SK-N-MC (cell line): ENCODE measurements around the gene C1orf122.

ENCODE experiments used
- DNase-seq: peaks from one replicate; pipeline ENCODE4 v3.0.0-alpha.2; 2011; ENCODE audit warnings: low read depth, low spot score
- H3K27ac ChIP-seq: fragments of 200-600 bp; sonication (generic); 2 replicates; pipeline ENCODE4 v1.5.1; 2016; ENCODE audit warnings: mixed run types
- H3K36me3 ChIP-seq: fragments of 200-600 bp; sonication (generic); 2 replicates; pipeline ENCODE4 v1.6.1; 2017; ENCODE audit warnings: antibody characterized with exemption, low read length, mixed read lengths; ENCODE audit not compliant: insufficient read depth
- H3K4me3 ChIP-seq: fragments of 200-600 bp; sonication (generic); 2 replicates; pipeline ENCODE4 v1.5.1; 2016
- H3K9ac ChIP-seq: fragments of 200-600 bp; sonication (generic); 2 replicates; pipeline ENCODE4 v1.8.0; 2017; ENCODE audit warnings: mixed run types, mixed read lengths; ENCODE audit not compliant: insufficient read length
- H3K9me3 ChIP-seq: fragments of 200-600 bp; sonication (generic); 2 replicates; pipeline ENCODE4 v1.6.1; 2017; ENCODE audit warnings: low read depth, mild to moderate bottlenecking, antibody characterized with exemption, low read length, moderate library complexity, mixed read lengths
- EZH2 ChIP-seq: fragments of 200-600 bp; sonication (generic); IDR thresholded peaks from one replicate; pipeline ENCODE4 v1.6.1; 2017; ENCODE audit warnings: antibody characterized with exemption
- FOXP2 ChIP-seq: optimal IDR thresholded peaks from 2 replicates; pipeline ENCODE3; 2011; ENCODE audit warnings: mild to moderate bottlenecking, moderate library complexity; ENCODE audit not compliant: insufficient read depth; ENCODE audit errors: extremely low read length, control extremely low read depth
- POLR2AphosphoS5 ChIP-seq: IDR thresholded peaks from 2 replicates; pipeline ENCODE4 v1.6.1; 2012; ENCODE audit warnings: mild to moderate bottlenecking, low read depth, low read length, borderline replicate concordance

Gene C1orf122

DNA sequence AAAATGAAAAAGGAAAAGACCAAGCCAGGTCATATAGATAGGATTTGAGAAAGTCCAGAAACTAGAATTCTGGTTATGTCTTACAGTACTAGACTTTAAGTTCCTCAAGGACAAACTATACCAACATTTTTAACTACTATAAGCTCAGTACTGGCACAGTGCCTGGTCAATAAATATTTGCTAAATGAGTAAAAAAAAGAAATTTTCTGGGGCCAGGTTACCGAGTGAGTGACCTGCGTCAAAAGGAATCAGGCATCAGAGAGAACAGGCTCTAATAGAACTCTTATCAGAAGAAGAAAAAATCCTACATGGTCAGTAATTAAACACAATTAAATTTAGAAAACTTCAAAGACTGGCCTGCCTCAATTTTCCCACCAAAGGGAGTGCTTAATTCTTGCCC lies 24.2 kb downstream of the C1orf122 start:
- Histone ChIP-seq H3K9ac (no peak overlapping the region), H3K9me3 (no peaks in the 10 kb centered on the region), H3K4me3 (no peak overlapping the region), H3K27ac (no peak overlapping the region), H3K36me3 (peaks cover 49% of the 10 kb centered on the region)
- TF ChIP-seq FOXP2 (no peak), EZH2 (no peak), POLR2AphosphoS5 (no peak)
- DNase-seq: no peak

DNA sequence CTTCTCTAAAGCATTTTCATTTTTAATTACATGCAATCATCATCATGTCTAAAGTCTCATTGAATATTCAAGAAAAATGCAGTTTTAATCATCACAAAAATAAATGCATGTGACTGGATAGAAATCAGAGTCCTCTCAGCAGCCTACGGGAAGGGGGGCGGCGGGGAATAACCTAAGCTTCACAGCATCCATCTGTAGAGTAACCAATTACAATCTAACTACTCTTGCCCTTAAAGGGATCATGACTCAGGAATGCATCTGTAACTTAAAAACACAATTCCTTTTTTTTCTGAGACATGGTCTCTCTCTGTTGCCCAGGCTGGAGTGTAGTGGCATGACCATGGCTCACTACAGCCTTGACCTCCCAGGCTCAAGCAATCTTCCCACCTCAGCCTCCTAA lies 29.2 kb downstream of the C1orf122 start:
- TF ChIP-seq POLR2AphosphoS5 (no peak), EZH2 (no peak), FOXP2 (no peak)
- Histone ChIP-seq H3K9me3 (no peaks in the 10 kb centered on the region), H3K9ac (no peak overlapping the region), H3K27ac (no peak overlapping the region), H3K4me3 (no peak overlapping the region), H3K36me3 (peaks cover 53% of the 10 kb centered on the region)
- no peak for DNase-seq

DNA sequence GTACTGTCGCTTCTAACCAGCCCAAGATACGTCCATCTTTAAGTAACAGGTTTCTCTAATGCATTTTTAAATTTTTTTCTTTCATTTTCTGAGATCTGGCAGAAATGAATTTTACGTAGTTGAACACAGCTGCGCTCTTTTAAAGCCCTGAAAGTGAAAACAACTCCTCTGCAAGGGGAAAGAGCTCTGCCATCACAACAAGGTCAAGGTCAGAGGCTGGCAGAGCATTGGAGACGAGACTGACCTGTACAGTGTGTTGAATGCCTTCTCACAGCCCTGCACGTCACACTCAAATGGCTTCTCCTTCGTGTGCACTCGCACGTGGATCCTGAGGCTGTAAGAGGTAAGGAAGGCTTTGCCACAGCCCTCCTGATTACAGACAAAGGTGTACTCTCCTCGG lies 32.1 kb downstream of the C1orf122 start:
- Histone ChIP-seq H3K9ac (no peak overlapping the region), H3K27ac (no peak overlapping the region), H3K9me3 (no peaks in the 10 kb centered on the region), H3K36me3 (peaks cover 34% of the 10 kb centered on the region), H3K4me3 (no peak overlapping the region)
- no peak for TF ChIP-seq POLR2AphosphoS5
- no peak for TF ChIP-seq EZH2
- TF ChIP-seq FOXP2: no peak
- no peak for DNase-seq

DNA sequence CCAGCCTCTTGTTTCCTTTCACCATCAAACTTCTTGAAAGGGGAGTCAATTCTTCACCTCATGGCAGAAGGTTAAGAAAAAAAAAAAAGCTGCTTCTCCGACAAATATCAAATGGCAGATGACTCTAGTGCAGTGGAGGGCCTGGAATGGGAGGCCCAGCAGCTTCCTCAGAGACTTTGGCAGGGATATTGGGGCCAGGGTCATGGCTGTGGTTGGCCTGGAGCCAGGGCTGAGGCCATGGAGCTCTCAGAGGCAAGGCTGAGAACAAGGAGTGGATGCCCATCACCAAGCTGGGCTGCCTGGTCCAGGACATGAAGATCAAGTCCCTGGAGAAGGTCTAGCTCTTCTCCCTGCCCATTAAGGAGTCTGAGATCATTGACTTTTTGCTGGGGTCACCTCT lies 33.1 kb downstream of the C1orf122 start:
- no peak for TF ChIP-seq EZH2
- no peak for TF ChIP-seq POLR2AphosphoS5
- TF ChIP-seq FOXP2: no peak
- Histone ChIP-seq H3K36me3 (peaks cover 27% of the 10 kb centered on the region), H3K9ac (no peak overlapping the region), H3K9me3 (no peaks in the 10 kb centered on the region), H3K27ac (no peak overlapping the region), H3K4me3 (no peak overlapping the region)
- DNase-seq: no peak

- Histone ChIP-seq H3K9me3 (no peaks in the 10 kb centered on the region), H3K27ac (no peak overlapping the region), H3K4me3 (no peak overlapping the region), H3K36me3 (peaks cover 20% of the 10 kb centered on the region), H3K9ac (no peak overlapping the region)
- TF ChIP-seq EZH2 (no peak), FOXP2 (no peak), POLR2AphosphoS5 (no peak)
- DNase-seq: no peak
These were observed 34.1 kb downstream of the C1orf122 start for GRCh38 chr1:37841652-37842051.

DNA sequence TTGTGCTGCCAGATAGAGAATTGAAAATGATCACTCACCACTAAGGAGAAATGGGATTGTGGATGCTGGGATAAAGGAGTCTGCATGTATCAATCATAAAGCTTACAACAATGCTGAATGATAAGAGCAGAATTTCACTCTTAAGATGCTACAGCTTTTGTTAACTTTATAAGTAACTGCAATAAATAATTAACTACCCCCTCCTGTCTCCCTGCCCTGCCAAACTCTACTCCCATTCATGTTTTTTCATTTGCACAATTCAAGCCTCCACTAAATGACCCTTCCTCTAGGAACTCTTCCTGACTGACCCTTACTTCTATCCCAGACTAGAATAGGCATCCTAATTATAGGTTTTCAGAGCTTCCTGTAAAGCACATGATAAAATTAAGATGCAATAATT lies 36.9 kb downstream of the C1orf122 start:
- no peak overlapping the region for H3K27ac ChIP-seq
- H3K9me3 ChIP-seq: no peaks in the 10 kb centered on the region
- no peak overlapping the region for H3K4me3 ChIP-seq
- H3K36me3 ChIP-seq: peaks cover 9% of the 10 kb centered on the region
- TF ChIP-seq EZH2: no peak
- TF ChIP-seq POLR2AphosphoS5: no peak
- no peak for TF ChIP-seq FOXP2
- no peak for DNase-seq
- H3K9ac ChIP-seq: no peak overlapping the region

DNA sequence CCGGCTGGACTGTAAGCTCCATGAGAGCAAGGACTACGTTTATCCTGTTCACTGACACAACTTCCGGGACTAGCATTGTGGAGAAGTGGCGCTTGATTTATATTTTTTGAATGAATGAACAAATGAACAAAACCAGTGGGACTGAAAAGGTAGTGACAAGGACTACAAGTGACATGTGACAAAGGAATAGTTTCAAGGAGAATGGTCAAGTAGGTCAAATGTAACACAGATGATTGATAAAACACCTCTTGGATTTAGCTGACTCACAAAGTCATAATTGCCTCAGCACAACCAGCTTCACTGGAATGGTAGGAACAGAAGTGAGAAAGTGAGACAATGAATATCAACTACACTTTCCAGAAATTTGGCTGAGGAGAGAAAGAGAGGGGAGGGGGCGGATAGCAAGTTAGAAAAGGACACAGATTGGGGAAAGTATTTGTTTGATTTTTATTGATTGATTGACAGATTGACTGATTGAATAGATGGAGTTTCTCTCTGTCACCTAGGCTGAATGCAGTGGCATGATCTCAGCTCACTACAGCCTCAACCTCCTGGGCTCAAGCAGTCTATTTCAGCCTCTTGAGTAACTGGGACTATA lies 37.6 kb downstream of the C1orf122 start:
- DNase-seq: no peak
- Histone ChIP-seq H3K9me3 (no peaks in the 10 kb centered on the region), H3K9ac (no peak overlapping the region), H3K4me3 (no peak overlapping the region), H3K27ac (no peak overlapping the region), H3K36me3 (peaks cover 4% of the 10 kb centered on the region; the same call in 1 of the 2 replicates)
- TF ChIP-seq POLR2AphosphoS5 (no peak), FOXP2 (no peak), EZH2 (no peak)

GRCh38 chr1:37845786-37846185 lies 38.2 kb downstream of the C1orf122 start:
- TF ChIP-seq FOXP2: no peak
- TF ChIP-seq EZH2: no peak
- no peak for TF ChIP-seq POLR2AphosphoS5
- Histone ChIP-seq H3K36me3 (peaks cover 4% of the 10 kb centered on the region; the same call in 1 of the 2 replicates), H3K9me3 (no peaks in the 10 kb centered on the region), H3K9ac (no peak overlapping the region), H3K4me3 (no peak overlapping the region), H3K27ac (no peak overlapping the region)
- no peak for DNase-seq
